LHCN-M2 (cell line): ENCODE data around the gene DLG1. TPM values are rescaled to one million over a fixed set of nuclear protein-coding genes. Genes with fewer than 3 reads are reported as not detected.
A peak's percentile ranks its signal among the peaks of the same experiment; 100 is the strongest.
"Not testable (repeated sequence)": the region's sequence is repeated elsewhere in the genome, so short reads cannot be mapped to it uniquely, and the experiment has no call there.

ENCODE experiments used
- DNase-seq: peaks from one replicate; pipeline ENCODE4 v3.0.0-alpha.2; 2012; ENCODE audit warnings: low read depth
- total RNA-seq: library from RNA; depleted of rRNA; stranded (reverse); fragments of >200 nt; gene quantifications from 2 replicates; pipeline ENCODE4 v1.2.3, GENCODE V29; 2014

Gene DLG1
- total RNA-seq, 1 experiment from 2014 or later, result 107 TPM

DNA sequence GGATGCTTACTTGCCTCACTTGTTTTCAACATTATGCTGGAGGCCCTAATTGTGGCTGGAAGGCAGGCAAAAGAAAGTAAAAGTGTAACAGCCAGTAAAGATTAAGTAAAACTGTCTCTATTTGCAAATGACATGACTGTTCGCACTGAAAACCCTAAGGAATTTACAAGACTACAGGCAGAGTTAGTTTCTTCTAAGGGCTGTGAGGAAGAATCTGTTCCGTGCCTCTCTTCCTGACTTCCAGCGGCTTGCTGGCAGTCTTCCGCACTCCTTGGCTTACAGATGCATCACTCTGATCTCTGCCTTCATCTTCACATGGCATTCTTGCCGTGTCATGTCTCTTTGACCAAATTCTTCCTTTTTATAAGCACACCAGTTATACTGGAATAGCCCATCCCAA lies 86.1 kb downstream of the DLG1 start:
- DNase-seq, result no peak

DNA sequence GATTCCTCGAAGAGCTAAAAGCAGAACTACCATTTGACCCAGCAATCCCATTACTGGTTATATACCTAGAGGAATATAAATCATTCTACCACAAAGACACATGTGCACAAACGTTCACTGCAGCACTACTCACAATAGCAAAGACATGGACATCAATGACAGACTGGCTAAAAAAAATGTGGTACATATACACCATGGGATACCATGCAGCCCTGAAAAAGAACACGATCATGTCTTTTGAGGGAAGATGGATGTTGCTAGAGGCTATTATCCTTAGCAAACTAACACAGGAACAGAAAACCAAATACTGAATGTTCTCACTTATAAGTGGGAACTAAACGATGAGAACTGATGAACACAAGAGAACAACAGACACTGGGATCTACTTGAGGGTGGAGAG lies 86.7 kb downstream of the DLG1 start:
- DNase-seq, result not testable (repeated sequence)

GRCh38 chr3:197209366-197210260 lies 88.8 kb downstream of the DLG1 start:
- DNase-seq, result peak; percentile 20

DNA sequence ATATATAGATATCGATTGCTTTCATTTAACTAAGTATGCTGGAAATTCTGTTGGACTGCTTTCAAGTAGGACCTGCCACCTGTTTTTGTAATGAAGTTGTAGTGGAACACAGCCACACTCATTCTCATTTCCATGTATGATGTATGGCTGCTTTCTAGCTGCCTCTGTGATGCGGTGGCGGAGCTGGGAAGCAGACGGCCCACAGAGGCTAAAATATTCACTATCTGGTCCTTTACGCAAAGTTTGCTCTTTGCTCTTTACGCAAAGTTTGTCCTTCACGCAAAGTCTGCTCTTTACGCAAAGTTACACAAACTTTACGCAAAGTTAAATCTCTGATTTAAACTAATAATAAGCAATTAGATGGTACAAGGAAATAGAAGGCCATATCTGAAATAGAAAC lies 91.5 kb downstream of the DLG1 start:
- no peak for DNase-seq

DNA sequence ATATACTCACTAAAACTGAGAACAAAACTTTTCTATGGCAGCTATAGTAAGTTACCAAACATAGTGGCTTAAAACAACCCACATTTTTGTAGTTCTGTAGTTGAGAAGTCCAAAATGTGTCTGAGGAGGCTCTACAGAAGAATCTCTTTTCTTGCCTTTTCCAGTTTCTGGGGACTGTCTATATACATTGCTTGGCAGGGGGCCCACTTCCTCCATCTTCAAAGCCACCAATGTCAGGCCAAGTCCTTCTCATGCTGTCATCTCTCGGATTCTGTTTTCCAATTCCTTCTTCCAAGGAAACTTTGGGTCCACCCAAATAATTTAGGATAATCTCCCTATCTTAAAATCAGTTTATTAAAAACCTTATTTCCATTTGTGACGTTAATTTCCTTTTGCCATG lies 92.7 kb downstream of the DLG1 start:
- DNase-seq, result no peak

DNA sequence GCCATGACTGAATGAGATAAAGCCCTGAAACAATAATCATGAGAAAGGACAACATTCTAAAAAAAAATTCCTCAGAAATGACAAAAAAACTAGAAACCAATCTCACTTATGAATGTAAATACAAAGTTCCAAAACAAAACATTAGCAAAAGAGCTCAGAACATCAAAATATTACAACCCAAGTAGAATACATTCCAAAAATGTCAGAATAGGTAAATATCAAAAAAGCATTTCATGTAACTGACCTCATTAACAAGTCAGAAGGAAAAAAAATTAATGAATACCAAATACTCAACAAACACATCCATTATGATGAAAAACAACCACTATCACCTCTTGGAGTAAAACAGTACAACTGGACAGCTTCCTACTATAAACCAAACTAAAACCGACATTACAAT lies 93.1 kb downstream of the DLG1 start:
- DNase-seq, result no peak

DNA sequence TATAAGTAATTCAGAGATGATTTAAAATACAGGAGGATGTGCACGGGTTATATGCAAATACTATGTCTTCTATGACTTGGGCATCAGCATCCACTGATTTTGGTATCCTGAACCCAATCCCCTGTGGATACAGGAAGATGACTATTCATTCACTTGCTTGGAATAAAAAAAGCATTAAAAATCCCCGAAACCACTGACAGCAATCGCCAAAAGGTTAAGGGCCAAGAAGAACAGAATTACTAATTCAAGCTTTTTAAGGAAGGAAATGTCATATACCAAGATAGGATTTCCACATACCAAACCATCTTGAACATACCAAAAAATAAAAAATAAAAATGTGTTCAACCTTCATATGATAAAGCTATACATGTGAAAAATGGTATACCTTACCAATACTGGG lies 93.7 kb downstream of the DLG1 start:
- DNase-seq, result no peak

GRCh38 chr3:197203714-197204146 lies 94.7 kb downstream of the DLG1 start:
- no peak for DNase-seq

- no peak for DNase-seq
Measured at GRCh38 chr3:197202694-197203093, 95.7 kb downstream of the DLG1 start.

DNA sequence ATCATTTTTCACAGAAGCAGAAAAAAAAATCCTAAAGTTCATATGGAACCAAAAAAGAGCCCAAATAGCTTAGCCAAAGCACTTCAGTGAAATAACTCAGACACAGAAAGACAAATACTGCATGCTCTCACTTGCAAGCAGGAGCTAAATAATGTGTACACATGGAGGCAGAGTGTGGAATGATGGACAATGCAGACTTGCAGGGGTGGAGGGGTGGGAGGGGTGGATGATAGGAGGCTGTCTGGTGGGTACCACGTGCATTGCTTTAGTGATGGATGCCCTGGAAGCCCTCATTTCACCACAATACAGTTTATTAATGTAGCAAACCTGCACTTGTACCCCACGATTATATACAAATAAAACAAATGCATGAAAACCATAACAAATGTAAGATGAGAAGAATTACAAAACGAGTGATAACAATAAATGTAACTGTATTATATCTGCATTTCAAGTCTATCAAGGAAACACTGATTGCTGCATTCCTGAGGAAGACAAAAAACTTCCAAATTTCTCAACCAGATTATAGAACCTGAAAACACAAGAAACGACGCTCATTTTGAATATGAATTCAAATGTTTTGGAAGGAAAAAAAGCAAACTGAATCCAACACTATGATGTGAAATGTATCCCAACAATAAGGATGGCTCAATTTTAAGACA lies 96.5 kb downstream of the DLG1 start:
- no peak for DNase-seq

GRCh38 chr3:197200856-197201255 lies 97.6 kb downstream of the DLG1 start:
- not testable (repeated sequence) for DNase-seq

DNA sequence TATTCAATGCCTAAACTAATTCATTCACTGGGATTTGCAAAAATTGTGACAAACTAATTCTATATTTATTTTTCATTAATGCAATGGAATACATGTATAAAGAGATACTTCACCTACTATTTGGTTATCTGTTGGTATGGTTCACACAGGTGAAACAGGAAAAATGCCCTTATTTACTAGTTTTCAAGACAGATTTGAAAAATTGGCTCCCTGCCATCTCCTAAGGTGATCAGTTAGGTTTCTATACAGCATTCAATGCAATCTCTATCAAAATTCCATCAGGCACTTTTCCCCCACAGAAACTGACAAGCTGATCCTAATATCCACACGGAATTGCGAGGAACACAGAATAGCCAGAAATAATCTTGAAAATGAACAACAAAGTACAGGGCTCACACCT lies 101.1 kb downstream of the DLG1 start:
- DNase-seq, result no peak

DNA sequence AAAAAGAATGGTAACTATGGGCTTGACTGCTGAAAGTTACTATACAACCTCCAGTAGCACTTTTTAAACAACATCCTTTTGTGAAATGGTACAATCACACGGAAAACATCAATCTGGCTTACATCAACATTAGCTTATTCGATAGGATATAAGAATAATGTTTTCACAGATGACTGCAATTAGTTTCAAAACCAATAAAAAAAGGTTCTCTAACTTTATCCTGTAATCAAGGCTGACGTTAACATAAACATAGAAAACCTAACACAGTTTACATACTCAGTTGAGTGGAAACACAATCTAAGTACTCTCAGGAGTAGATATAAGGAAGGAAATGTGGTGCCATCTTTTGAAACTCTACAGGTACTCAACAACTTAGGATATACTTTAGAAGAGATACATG lies 102.2 kb downstream of the DLG1 start:
- no peak for DNase-seq

- DNase-seq, result no peak
Measured at GRCh38 chr3:197195326-197195725, 103.1 kb downstream of the DLG1 start.

DNA sequence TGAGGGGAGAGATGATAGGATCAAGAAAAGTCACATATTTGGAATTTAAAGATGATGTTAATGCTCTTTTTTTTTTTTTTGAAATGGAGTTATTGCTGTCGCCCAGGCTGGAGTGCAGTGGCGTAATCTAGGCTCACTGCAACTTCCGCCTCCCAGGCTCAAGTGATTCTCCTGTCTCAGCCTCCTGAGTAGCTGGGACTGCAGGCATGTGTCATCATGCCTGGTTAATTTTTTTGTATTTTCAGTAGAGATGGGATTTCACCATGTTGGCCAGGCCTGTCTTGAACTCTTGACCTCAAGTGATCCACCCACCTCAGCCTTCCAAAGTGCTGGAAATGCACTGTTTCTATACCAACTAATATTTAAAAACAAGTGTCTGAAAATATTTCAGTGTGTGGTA lies 104.7 kb downstream of the DLG1 start:
- peak; percentile 41 for DNase-seq

DNA sequence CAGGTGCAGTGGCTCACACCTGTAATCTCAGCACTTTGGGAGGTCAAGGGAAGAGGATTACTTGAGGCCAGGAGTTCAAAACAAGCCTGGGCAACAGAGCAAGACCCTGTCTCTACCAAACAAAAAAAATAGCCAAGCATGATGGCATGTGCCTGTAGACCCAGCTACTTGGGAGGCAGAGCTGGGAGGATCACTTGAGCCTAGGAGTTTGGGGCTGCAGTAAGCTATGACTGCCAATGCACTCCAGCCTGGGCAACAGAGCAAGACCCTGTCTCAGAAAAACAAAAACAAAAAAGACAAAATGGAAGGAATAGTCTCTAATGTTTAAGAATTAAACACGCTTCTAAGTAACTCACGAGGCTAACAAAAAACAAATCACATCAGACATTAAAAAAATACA lies 106.5 kb downstream of the DLG1 start:
- no peak for DNase-seq

DNA sequence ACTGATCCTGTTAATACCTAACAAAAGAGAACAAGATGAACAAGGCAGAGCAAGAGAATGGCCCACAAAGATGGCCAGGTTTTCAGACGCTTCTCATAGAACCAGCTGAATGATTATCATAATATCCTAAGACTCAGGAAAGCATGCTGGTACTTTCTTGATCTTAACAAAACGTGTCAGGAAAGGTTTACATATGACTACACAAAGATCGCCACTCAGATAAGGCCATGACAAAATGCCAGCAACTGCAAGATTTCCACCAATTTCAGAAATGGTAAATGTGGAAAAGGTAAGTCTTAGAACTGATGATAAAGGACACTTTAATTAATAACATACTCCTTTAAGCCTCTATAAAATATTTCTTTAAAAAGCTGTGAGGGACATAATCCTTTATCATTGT lies 108.8 kb downstream of the DLG1 start:
- no peak for DNase-seq

GRCh38 chr3:197188963-197189362 lies 109.4 kb downstream of the DLG1 start:
- DNase-seq, result no peak

DNA sequence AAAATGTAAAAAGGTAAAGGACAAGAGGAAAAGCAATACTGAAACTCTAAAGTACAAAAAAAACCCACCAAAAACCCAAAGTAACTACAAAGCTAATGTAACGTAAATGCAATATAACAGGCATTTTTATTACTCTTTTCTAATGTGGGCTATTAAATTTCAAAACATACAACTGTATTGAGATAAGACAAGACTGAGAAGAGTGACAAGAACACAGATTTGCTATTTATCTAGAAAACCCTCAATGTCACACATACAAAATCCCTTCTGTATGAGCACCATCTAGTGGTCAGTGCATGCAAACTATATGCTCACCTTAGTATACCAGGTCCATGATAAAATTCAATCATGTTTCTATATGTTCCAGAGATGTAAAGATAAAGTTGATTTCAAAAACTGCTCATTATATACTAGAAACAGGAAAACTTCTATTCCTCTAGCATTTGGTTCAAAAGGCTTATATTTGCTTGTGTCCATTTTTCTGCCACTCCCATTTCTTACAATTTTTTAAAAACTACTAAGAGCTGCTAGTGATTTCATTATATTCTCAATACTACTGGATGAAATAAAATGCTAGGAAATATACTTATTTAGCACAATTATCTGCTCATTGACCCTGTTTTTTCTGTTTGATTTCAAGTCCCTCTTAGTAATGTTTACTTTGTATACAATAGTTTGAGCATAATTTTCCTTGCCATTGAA lies 111.4 kb downstream of the DLG1 start:
- peak; percentile 67 for DNase-seq

DNA sequence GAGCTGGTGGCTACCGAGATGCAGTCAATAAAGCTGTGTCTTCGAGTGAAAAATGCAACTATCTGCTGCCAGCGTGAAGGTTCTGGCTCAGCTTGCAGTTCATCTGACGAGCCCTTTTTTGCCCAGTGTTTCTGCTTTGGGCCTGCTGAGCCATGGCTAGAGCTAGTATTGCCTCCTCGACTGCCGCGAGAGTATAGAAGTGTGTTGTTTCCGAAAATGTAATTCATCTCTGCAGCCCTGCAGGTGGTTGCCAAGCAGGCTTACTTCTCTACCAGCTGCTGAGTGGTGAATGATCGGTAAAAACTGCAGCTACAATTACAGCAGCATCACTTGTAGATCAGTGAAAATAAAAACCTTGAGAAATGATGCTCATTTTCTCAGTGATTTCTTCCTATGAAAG lies 114.8 kb downstream of the DLG1 start:
- DNase-seq, result no peak

GRCh38 chr3:197181741-197182140 lies 116.7 kb downstream of the DLG1 start:
- peak; percentile 50 for DNase-seq

DNA sequence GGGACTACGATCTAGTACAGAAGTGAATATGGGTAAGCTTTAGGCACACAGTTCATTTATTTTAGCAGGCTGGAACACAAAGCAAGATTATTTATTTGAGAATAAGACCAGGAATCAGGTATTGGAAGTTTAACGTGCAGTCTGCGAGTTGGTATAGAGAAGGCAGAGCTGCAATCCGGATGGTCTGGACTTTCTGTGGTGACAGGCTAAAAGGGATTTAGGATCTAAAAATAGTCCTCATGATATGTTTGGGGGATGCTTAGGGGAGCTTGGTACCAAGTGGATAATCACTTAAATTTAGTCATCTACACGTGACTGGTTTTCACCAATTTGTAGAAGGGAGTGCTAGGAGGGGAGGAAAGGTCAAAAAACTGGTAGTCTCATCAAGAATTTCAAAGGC lies 119.4 kb downstream of the DLG1 start:
- DNase-seq, result no peak
